ENCODE results near the gene C4B.

GRCh38 chr6:32046450-32047083 is 32.0 kb downstream of the C4B start:
- TF ChIP-seq CTCF (IDR thresholded peaks at IDR 0.05), result no peak
- TF ChIP-seq POLR2A (IDR thresholded peaks at IDR 0.05), result no peak

Data from esophagus squamous epithelium (tissue), 4 donors.